ENCODE results near the gene VARS2.

DNA sequence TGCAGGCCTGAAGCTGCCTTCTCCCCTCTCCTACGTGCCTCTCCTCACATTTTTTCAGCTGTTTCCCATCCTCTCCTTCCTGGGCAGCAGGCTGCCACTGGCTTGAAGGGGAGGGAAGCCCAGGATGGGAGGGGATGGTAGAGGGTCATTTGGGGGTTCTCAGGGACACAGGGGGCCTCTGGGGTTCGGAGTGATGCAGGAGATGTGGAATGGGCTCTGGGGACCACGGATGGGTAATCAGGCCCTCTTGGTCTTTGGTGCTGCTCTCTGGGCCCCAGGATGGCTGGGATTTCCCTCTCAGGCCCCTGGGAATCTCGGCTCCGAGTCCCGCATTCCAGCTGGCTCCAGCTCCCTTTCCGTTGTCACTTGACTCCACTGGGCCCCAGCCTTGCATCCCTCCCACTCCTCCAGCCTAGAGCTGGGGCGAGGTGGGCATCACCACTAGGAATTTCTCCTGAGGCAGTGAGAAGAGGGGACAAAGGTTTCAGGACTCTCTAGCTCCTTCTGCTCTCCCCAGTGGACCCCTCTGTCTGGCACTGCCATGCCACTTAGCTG, 31.8 kb upstream of the VARS2 start:
- no peak for TF ChIP-seq GLIS3 (CRISPR knock-in tag; IDR thresholded peaks at IDR 0.05)
- TF ChIP-seq, protein P1, sequence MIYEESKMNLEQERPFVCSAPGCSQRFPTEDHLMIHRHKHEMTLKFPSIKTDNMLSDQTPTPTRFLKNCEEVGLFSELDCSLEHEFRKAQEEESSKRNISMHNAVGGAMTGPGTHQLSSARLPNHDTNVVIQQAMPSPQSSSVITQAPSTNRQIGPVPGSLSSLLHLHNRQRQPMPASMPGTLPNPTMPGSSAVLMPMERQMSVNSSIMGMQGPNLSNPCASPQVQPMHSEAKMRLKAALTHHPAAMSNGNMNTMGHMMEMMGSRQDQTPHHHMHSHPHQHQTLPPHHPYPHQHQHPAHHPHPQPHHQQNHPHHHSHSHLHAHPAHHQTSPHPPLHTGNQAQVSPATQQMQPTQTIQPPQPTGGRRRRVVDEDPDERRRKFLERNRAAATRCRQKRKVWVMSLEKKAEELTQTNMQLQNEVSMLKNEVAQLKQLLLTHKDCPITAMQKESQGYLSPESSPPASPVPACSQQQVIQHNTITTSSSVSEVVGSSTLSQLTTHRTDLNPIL (CRISPR knock-in tag; IDR thresholded peaks at IDR 0.05; ENCODE audit: low read depth) = no peak
- TF ChIP-seq ARNTL (CRISPR knock-in tag; IDR thresholded peaks at IDR 0.05; ENCODE audit: borderline replicate concordance, low read depth) = no peak

All from SK-N-SH treated with all-trans-retinoic acid at 6 μM for 48 hours (cell line).